ENCODE data around the gene HOATZ.
A peak's percentile ranks its signal among the peaks of the same experiment; 100 is the strongest.

The HOATZ gene

DNA sequence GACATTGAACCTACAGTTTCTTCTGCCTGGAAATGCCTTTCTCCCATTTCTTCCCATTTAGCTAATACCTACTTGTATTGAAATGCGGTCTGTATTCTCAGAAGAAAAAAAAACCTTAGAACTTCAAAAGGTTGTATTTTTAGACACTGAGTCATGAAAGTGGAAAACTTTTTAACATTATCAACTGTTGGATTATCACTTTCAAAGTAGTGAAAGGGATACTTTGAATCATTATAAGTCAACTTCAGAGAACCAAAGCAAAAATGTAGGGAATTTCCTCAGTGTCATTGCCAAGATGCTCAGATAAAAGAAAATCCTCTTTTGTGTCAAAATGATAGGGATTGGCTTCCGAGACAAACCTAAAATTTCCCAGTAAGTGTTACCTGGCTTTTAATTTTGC, 6.6 kb downstream of the HOATZ start:
- DNase-seq (ENCODE audit: low read depth in 2 of 2, low spot score in 1 of 2), result no peak

DNA sequence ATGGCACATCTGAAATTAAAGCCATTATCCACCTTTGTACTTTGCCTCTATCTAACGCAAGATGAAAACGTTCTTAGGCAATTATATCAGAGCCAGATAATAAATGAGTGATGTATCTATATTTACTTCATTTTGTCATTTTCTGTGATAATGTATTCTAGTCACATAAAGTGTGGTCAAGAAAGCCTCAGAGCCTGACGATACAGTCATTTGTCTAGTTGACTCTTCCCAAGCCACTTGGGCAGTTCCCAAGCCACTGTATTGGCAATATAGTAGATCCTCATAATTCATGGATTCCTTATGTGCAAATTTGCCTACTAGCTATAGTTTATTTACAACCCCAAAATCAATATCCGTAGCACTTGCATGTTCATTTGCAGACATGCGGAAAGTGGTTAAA, 7.8 kb downstream of the HOATZ start:
- no peak for DNase-seq (ENCODE audit: low read depth in 2 of 2, low spot score in 1 of 2)

DNA sequence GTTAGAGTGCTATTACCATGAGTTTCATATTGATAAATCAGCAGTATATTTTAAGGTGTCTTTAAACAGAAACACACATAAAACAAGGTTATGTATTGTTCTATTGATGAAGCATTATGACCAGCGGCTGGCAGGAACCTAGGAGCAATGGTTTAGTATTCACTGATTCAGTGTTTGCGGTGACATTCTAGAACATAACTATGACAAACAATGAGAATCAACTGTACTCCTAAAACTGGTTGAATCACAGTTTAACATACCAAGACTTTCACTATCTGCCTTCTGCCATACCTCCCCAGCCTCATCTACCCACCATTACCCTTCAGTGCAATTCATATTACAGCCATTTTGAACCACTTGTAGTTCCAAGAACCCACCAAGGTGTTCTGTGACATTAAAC, 8.8 kb downstream of the HOATZ start:
- DNase-seq (ENCODE audit: low read depth in 2 of 2, low spot score in 1 of 2), result no peak

DNA sequence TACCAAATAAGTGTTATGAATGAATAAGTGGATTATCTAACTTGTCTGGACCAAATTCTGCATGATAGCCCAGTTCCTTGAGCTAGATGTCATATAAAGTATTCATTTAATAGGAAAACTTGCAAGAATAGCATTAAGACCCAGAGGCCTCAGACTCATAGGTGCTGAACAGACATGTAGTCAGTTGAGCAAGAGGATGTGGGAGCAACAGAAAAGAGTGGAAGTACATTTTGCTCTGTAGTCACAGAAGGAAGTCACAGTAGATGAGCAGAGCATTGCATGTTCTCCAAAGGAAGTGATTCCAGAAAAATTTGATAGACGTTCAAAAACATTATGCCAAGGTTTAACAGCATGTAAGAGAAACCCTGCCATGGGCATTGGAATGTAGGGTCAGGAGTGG, 9.5 kb downstream of the HOATZ start:
- DNase-seq (ENCODE audit: low read depth in 2 of 2, low spot score in 1 of 2), result no peak

DNA sequence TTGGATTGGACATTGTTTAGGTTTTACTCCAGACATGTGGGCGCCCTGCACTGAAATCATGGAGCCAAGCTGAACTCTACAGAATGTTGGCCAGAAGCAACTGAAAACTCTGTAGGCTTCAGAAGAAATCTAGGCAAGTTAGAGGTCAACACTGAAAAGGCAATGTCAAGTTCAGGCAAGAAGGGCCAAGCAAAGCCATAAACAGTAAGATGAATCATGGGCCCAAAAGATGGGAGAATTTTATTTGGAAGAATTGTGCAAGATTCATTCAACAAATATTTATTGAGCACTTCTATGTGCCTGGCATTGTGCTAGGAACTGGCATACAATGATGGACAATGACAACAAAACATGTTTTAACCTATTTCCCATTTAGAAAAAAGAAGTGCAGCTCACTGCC, 10.9 kb downstream of the HOATZ start:
- DNase-seq (ENCODE audit: low read depth in 2 of 2, low spot score in 1 of 2), result no peak

DNA sequence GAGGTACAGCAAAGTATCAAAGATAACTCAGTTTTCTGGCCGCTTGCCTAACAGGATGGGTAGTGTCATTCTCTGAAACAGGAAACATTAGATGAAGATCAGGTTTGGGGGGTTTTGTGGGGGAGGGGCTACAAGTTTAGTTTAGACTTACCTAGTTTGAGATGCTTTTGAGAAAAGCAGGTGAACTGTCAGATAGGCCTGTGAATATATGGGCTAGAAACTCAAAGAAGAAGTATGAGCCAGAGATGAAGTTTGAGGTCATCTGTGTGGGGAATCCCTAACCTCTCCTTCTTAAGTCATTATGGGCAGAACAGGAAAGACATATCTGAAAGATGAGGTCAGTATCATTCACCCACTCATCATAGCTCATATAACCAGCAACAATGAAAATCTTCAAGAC, 11.9 kb downstream of the HOATZ start:
- no peak for DNase-seq (ENCODE audit: low read depth in 2 of 2, low spot score in 1 of 2)

DNA sequence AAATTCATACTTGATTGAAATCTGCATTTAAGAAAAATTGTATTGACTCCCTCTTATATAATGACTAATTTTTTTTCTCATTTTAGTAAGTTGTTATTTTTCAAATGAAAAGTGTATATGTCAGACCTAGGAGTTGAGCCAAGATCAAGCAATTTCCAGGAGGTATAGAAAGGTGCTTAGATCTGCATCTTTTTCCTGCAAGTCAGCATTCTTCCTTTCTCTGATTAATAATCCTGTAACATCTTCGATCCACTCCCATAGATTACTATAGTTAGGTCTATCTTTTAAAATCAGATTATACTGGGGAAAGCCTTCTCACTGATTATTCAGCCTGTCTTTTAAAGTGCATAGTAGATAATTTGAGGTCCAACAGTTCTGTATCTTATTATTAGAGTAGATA, 12.7 kb downstream of the HOATZ start:
- no peak for DNase-seq (ENCODE audit: low read depth in 2 of 2, low spot score in 1 of 2)

DNA sequence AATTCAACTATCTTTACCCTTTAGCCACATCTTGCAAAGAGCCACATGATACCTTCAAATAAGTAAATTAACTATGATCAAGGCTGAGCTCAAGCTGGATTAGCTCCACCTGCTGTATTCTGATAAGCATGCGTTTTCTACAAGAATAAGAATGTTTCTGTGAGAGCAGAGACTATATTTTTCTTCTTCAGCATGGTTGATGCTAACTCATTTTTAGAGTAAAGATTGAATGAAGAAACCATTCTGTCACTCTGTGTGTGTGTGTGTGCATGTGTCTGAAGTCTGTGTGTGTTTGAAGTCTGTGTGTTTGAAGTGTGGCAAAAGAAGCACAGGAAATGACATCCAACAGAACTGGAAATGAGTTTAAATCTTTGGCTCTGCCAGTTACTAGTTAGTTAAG, 14.0 kb downstream of the HOATZ start:
- no peak for DNase-seq (ENCODE audit: low read depth in 2 of 2, low spot score in 1 of 2)

DNA sequence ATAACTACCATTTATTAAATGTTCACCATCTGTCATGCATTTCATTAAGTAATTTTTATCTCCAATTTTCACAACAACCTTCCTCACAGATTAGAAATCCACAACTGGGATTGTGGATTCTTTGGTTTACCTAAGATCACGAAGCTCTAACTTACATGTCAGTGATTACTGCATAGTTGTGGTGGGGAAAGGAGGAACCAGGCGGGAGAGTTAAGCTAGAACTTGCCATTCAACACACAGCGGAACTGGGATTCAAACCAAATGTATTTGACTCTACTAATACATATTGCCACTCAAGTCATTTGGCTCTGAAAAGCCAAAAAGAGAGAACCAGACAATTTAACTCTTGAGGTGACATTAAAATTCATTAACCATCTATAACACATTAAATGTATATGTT, 15.5 kb downstream of the HOATZ start:
- no peak for DNase-seq (ENCODE audit: low read depth in 2 of 2, low spot score in 1 of 2)

DNA sequence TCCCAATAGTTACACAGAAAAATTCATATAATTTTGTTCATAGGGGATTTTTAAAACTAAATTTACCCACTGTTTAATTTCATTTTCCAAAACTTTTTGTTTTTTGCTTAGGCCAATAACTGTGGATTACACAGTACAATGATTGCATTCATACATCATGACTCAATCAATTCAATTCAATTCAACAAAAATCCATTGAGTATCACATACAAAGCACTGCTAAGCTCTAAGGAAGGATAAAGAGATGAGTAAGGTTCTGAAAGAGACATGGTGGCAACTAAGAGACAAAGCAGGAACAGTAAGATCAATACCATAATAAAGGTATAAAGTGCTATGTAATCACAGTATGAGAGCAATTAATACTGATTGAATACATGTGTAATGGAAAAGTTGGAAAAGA, 16.6 kb downstream of the HOATZ start:
- DNase-seq (ENCODE audit: low read depth in 2 of 2, low spot score in 1 of 2), result no peak

DNA sequence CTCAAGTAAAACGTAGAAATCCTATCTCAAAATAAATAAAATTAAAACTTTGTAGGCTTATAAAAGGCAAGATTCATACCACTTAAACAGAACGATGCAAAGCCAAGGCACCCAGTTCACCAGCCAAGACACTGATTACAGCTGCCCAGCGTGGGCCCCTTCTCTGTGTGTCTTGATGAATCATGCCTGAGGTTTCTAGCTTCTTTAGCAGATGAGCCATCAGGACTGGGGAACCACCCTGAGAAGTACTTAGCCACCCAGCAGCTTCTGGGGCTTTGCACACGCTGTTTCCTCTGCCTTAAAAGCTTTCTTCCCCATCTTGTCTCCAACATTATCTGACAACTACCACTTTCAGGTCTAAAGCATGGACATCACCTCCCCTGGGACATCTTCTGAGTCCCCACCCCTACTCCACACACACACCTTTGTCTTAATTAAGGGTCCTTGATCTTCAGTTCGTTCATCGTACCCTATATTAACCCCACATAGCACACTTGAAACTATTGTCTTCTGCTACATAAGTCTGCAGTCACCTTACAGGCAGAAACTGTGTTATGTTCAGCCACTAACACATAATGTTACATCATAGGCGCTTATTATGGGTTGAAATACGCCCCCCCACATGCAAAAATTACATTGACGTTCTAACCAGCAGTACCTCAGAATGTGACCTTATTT, 17.2 kb downstream of the HOATZ start:
- DNase-seq (ENCODE audit: low read depth in 2 of 2, low spot score in 1 of 2), result no peak

DNA sequence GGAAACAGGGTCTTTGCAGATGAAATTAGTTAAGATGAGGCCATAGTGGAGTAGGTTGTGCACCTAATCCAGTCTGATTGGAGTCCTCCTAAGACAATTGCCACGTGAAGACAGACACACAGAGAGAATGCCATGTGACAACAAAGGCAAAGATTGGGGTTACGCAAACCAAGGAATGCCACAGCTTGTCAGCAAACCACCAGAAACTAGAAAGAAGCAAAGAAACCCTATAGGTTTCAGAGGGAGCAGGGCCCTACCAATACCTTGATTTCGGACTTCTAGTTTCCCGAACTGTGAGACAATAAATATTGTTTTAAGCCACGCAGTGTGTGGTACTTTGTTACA, 17.8 kb downstream of the HOATZ start:
- no peak for DNase-seq (ENCODE audit: low read depth in 2 of 2, low spot score in 1 of 2)

DNA sequence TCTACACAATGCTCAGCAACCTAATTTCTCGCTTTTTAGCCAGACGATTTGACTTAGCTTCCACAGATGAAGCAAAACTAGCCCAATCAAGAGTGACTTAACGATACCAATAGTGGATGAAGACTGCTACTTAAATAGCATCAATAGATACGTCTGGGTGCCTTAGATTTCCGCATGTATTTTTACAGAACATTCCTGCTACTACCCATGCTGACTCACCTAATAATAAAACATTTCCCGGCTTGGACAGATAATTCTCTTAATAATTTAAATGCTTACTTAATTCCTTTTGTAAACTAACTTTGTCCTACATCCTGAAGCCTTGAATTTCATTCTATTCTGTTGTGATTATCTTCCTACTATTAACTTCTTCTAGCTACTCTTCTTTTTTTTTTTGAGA, 20.7 kb downstream of the HOATZ start:
- DNase-seq (ENCODE audit: low read depth in 2 of 2, low spot score in 1 of 2), result no peak

DNA sequence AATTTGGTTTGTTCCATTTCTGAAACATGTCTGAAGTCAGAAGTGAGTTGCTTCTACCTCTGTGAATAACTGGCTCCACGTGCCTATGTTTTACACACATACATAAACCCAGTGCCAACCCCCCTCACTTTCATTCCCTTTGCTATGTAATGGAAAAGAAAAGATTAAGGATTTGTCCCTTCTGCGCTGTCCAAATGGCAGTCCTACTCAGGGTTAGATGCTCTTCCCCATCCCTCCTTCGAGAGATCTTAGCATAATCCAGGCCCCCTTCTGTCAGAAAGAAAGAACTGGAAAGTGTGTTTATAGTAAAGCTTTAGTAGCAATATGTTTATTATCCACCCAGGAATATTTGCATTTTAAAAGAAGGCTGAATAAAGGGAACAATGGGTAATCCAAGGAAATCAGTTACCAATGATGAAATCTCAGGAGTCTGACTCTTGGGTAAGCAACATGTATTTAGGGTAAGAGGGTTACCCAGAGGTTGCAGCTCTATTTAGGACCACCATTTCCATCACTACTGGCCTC, 22.8 kb downstream of the HOATZ start:
- no peak for DNase-seq (ENCODE audit: low read depth in 2 of 2, low spot score in 1 of 2)

DNA sequence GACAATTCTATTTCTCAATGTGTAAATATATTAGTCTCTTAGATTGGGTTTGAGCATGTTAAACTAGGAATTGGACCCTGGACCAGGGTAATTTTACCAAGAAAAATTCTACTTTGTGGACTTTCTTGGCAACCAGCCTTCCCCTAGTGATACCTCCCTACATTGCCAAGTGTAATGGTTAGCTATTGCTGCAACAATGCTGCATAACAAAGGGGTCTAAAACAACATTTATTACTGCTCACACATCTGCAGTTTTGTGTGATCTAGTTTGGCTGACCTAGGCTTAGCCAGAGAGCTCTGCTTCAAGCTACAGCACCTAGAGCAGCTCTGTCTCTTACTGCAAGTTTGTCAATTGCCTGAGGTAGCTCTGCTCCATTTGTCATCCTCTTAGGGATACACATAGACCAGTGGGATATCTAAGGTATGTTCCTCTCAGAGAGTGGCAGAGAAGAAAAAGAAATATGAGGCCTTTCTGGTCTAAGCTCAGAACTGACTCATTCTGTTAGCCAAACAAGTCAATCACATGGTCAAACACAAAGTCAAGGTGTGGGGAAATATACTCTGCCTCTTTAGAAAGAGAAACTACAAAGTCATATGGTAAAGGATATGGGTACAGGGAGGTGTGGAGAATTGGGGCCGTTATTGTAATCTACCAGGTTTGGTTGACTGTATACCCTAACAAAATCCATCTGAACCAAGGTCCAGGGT, 24.0 kb downstream of the HOATZ start:
- no peak for DNase-seq (ENCODE audit: low read depth in 2 of 2, low spot score in 1 of 2)

DNA sequence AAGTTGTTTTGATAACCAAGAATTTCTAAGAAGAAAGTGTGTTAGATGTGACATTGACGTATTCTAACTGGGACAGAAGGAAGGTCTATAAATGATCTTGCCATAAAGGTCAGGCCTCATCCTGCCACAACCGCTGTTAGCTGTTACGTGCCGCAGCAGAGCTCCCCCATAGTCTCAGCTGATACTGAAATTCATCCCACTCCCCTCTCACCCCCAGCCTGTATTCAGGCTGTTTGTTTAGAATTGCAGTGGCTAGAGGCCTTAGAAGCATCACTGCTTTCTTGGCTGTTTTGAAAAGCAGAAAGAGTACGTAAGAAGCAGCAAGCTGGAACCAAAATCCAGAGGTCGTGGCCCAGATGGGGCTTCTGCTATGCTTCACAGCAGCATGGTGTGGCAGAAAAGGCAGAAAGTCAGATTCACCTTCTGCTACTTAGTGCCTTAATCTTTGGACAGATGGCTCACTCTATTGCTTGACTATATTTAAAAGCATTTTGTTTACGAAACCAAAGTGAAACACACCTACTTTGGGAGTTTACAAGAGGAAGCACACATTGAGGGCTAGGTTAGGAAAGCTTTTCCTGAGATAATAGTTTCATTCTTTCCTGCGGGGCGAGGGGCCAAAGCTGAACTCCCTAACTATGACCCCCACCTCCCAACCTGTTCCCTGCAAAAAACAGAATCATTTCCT, 25.0 kb downstream of the HOATZ start:
- DNase-seq (ENCODE audit: low read depth in 2 of 2, low spot score in 1 of 2), result no peak

DNA sequence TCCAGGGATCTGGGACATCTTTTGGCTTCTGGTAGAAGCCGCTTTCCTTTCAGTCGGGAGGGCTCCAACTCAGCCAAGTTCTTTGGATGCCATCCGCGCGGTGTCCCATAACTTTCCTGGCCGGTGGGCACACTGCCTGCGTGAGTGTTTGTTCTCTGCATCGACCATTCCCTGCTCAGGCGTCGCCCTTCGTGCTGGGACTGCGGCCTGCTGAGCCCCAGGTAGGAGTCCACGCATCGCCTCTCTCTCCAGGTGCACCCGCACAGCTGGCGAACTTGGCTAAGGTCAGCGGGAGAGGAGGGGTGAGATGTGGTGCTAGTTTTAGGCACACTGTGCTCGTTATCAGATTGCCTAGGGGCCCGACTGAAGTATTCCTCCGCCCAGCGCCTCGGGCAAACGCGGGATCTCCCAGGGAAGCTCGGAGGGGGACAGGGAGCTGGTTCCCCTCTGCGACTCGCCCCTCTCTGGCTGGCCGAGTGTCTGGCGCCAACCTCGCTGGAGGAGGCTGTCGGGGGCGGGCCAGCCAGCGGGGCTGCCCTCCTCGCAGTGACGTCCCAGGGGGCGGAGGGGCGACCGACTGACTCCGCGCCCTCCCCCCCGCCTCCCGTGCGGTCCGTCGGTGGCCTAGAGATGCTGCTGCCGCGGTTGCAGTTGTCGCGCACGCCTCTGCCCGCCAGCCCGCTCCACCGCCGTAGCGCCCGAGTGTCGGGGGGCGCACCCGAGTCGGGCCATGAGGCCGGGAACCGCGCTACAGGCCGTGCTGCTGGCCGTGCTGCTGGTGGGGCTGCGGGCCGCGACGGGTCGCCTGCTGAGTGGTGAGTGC, 25.7 kb downstream of the HOATZ start, which contains the start of gene LAYN:
Gene LAYN, plus strand, starts transcription at position 607 of the 823 bp plus-strand sequence. Its CDS starts 124 bp downstream, at position 731.
- DNase-seq (ENCODE audit: low read depth in 2 of 2, low spot score in 1 of 2), result peak in 1 of 2 donors; percentile 9

DNA sequence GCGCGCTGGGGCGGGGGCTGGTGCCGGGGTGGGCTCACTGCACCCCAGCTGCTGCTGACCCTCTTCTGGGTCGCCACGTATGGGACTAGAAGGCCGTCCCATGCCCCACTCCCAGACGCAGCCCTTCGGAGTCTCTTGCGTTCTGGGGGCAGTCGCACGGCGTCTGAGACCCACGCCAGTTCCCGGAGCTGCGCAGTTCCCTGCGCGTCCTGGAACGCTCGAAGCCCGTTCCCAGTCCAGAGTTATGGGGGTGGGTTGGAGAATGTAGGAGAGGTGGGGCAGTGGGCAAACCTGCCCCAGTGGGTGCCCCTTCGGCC, 26.3 kb downstream of the HOATZ start:
- DNase-seq (ENCODE audit: low read depth in 2 of 2, low spot score in 1 of 2), result no peak

DNA sequence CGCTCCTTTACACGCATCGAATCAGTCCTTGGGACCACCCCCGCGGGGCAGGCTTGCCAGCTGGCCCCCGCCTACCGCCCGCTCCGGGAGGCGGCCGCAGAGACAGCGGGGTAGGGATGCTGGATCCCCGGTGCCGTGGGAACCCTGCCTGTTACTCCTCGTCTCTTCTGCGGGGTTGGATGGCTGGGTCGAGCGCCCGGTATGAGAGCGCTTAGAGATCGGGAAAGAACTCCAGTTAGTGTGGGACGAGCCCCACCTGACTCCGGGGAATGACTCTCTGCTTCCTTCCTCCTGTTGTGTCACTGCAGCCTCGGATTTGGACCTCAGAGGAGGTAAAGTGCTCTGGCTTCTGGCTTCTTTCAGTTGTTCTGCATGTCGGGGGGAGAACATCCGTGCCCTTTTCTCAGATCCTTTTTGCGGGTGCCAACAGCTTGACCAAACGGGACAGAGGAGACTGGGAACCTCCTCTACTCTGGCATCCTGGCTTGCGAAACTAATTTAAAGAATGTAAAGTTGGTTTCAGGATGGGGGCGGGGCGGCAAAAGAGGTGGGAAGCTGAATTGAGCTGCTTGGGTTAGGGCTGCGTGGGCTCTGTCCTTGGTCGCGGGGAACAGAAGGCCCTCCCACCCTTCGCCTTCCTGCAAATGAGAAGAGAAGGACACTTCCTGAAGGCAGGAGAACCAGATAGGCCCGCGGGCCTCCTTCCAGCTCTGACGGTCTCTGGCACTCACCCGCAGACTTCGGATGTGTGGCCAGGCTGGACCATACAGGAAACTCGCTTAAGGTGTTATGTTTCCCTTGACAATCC, 26.9 kb downstream of the HOATZ start:
- DNase-seq (ENCODE audit: low read depth in 2 of 2, low spot score in 1 of 2), result no peak

DNA sequence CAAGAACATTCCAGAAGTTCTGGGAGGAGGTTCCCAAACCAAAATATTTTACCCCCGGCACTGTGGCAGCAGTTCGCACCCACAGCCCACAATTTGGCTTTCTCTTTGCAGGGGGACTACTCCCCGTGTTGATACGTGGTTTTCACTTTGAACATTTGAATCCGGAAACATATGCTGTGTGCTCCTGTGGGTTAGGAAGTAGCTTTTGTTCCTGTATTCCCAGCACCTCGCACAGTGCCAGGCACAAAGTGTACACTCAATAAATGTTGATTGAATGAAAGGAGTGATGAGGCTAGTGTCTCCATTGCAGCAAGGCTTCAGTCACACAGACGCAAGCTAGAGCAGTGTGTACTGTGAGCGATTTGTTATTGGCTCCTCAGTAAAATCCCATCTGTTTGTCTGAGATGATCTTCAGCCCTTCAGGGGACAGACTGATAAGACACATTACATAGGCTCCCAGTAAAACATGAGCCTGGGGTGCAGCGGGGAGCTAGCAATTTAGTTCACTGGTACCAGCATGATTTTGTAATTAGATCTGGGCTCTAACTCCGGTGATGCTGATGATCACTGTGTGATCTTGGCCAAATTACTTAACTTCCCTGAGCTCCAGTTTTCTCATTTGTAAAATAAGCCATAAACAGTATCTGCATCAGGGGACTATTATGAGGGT, 28.2 kb downstream of the HOATZ start:
- DNase-seq (ENCODE audit: low read depth in 2 of 2, low spot score in 1 of 2), result no peak

Measured in stimulated activated CD8-positive, alpha-beta memory T cell treated with anti-CD3 and anti-CD28 coated beads, Interleukin-4, amount 100 ng/mL, for 1 hour (primary cell).